ENCODE results near the gene STK11.
A peak's percentile ranks its signal among the peaks of the same experiment; 100 is the strongest.

STK11 gene

GRCh38 chr19:1274081-1274851 is 68.7 kb downstream of the STK11 start:
- DNase-seq (ENCODE audit: low read depth): no peak

GRCh38 chr19:1274852-1275259 is 69.3 kb downstream of the STK11 start:
- DNase-seq (ENCODE audit: low read depth): no peak

GRCh38 chr19:1275260-1275975 is 69.8 kb downstream of the STK11 start, which contains the start of gene FAM174C:
TSS of gene FAM174C (plus strand) at chr19:1275530. CDS start at chr19:1275550, 20 bp downstream.
- peak; percentile 91 for DNase-seq (ENCODE audit: low read depth)

GRCh38 chr19:1275976-1276627 is 70.5 kb downstream of the STK11 start:
- no peak for DNase-seq (ENCODE audit: low read depth)

- DNase-seq (ENCODE audit: low read depth): no peak
Measured at GRCh38 chr19:1276628-1277022, 71.0 kb downstream of the STK11 start.

GRCh38 chr19:1277061-1277460 is 71.5 kb downstream of the STK11 start:
- DNase-seq (ENCODE audit: low read depth): no peak

All from activated gamma-delta T cell treated with anti-CD3 and anti-CD28 coated beads, Interleukin-2, amount 50 U/mL, for 16 hours (primary cell).